A549 treated with GW870086 at 1 μM for 4 hours (cell line): ENCODE measurements around the gene INO80. TPM values are rescaled to one million over a fixed set of nuclear protein-coding genes. Genes with fewer than 3 reads are reported as not detected.

Experiments used
- total RNA-seq: library from RNA; stranded (reverse); fragments of 200-300 nt; extraction: Qiagen RNA extraction; gene quantifications from 5 replicates; pipeline ENCODE4 v1.2.3, GENCODE V29; 2022; ENCODE audit warnings: low read depth

Gene INO80, protein sequence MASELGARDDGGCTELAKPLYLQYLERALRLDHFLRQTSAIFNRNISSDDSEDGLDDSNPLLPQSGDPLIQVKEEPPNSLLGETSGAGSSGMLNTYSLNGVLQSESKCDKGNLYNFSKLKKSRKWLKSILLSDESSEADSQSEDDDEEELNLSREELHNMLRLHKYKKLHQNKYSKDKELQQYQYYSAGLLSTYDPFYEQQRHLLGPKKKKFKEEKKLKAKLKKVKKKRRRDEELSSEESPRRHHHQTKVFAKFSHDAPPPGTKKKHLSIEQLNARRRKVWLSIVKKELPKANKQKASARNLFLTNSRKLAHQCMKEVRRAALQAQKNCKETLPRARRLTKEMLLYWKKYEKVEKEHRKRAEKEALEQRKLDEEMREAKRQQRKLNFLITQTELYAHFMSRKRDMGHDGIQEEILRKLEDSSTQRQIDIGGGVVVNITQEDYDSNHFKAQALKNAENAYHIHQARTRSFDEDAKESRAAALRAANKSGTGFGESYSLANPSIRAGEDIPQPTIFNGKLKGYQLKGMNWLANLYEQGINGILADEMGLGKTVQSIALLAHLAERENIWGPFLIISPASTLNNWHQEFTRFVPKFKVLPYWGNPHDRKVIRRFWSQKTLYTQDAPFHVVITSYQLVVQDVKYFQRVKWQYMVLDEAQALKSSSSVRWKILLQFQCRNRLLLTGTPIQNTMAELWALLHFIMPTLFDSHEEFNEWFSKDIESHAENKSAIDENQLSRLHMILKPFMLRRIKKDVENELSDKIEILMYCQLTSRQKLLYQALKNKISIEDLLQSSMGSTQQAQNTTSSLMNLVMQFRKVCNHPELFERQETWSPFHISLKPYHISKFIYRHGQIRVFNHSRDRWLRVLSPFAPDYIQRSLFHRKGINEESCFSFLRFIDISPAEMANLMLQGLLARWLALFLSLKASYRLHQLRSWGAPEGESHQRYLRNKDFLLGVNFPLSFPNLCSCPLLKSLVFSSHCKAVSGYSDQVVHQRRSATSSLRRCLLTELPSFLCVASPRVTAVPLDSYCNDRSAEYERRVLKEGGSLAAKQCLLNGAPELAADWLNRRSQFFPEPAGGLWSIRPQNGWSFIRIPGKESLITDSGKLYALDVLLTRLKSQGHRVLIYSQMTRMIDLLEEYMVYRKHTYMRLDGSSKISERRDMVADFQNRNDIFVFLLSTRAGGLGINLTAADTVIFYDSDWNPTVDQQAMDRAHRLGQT (N-terminal part only)
- 12.3 to 14.9 TPM (median 12.5 TPM) in 5 replicates for total RNA-seq

GRCh38 chr15:41116116-41116961 lies at the start of gene INO80:
TSS of gene INO80 (minus strand) at chr15:41116280. CDS start at chr15:41096310, 19,970 bp downstream.

GRCh38 chr15:40952901-40953712 lies 163.0 kb downstream of the INO80 start, which contains the start of gene CHAC1:
TSS of gene CHAC1 (plus strand) at chr15:40953471. CDS start at chr15:40953584, 113 bp downstream.

Other genes with a start within 250 kb of the INO80 start
- 5.5 to 7.3 TPM (median 7.1 TPM) in 5 replicates for gene RHOV, start 242.0 kb downstream of the INO80 start, total RNA-seq
- gene VPS18, start 221.8 kb downstream of the INO80 start, total RNA-seq: 20.3 to 25.2 TPM (median 25.0 TPM) in 5 replicates
- gene DLL4, start 186.9 kb downstream of the INO80 start, total RNA-seq: 1.1 to 2.0 TPM (median 1.2 TPM) in 5 replicates
- gene CHAC1, start 162.8 kb downstream of the INO80 start, total RNA-seq: 4.9 to 10.0 TPM (median 6.1 TPM) in 5 replicates
- gene EXD1, start 114.5 kb upstream of the INO80 start, total RNA-seq: 0.16 to 0.33 TPM (median 0.27 TPM) in 3 of 5 replicates, not detected in the others
- gene CHP1, start 115.0 kb upstream of the INO80 start, total RNA-seq: 61.3 to 71.8 TPM (median 64.8 TPM) in 5 replicates
- 13.3 to 15.9 TPM (median 14.6 TPM) in 5 replicates for gene OIP5, start 216.3 kb upstream of the INO80 start, total RNA-seq
- gene NUSAP1, start 216.6 kb upstream of the INO80 start, total RNA-seq: 64.5 to 81.6 TPM (median 70.4 TPM) in 5 replicates